K562 (cell line): ENCODE measurements around the gene SLC24A1. TPM values are rescaled to one million over a fixed set of nuclear protein-coding genes. Genes with fewer than 3 reads are reported as not detected.

ENCODE experiments used
- ATAC-seq: fragments of 200-7000 bp; cut with Tn5 transposase; 3 replicates; pipeline ENCODE4 v1.9.1; 2020; ENCODE audit warnings: moderate library complexity
- BruUV-seq: library from RNA; stranded (reverse); fragments of 400-500 nt; replicated peaks from 2 replicates; lab custom pipeline; 2021; lab: Mats Ljungman, UMichigan
- CTCF ChIA-PET: fragments of 300-600 bp; formaldehyde crosslinking; extraction: SDS; loops from one replicate; lab custom pipeline; 2021; ENCODE audit warnings: low intra/inter-chr PET ratio; lab: Yijun Ruan, JAX
- POLR2A ChIA-PET: fragments of 300-600, 350-650 bp; sonication (Branson Sonifier 250); formaldehyde crosslinking; extraction: SDS; loops from one replicate; lab custom pipeline; 2021; ENCODE audit warnings: antibody characterized with exemption, inconsistent platforms; lab: Yijun Ruan, JAX
- DNase-seq, 4 experiments: peaks; one replicate each; pipeline versions ENCODE4 v3.0.0 to v3.0.0-alpha.2; 2011 to 2018; ENCODE audit warnings: low spot score in 3 of 4, mixed read lengths in 3 of 4; ENCODE audit errors: extremely low read depth in 1 of 4
- FAIRE-seq: peaks from 2 replicates; lab custom pipeline; 2011; peaks lifted over from hg19 to GRCh38; lab: Jason Lieb, UNC
- H2AFZ ChIP-seq: 2 replicates; pipeline ENCODE4 v1.6.0; 2011; ENCODE audit warnings: low read depth, low read length, control low read depth, inconsistent platforms
- H3K27ac ChIP-seq: fragments of 200-600 bp; 3 replicates; pipeline ENCODE4 v1.8.0; 2011; ENCODE audit warnings: low read depth, mild to moderate bottlenecking, control low read depth, inconsistent platforms, low read length, moderate library complexity, mixed read lengths; ENCODE audit errors: extremely low read depth
- H3K27me3 ChIP-seq, 2 experiments: fragments of 300-600 bp in 1 of 2; 2 replicates in 1 of 2; 3 replicates in 1 of 2; pipeline versions ENCODE4 v1.6.0 to v1.8.0; 2011; ENCODE audit warnings: inconsistent platforms in 2 of 2, low read length in 2 of 2, mild to moderate bottlenecking in 1 of 2, mixed read lengths in 1 of 2, moderate library complexity in 1 of 2; ENCODE audit not compliant: control insufficient read depth in 2 of 2, insufficient read depth in 2 of 2
- H3K36me3 ChIP-seq: fragments of 300-600 bp; 3 replicates; pipeline ENCODE4 v1.8.0; 2011; ENCODE audit warnings: mild to moderate bottlenecking, low read length, inconsistent platforms; ENCODE audit not compliant: control insufficient read depth, insufficient read depth
- H3K4me1 ChIP-seq, 2 experiments: fragments of 200-600 bp in 1 of 2; replicated peaks in 1 of 2; 2 replicates in 1 of 2; 3 replicates in 1 of 2; pipeline versions ENCODE4 v1.5.1 to v1.8.0; 2011; ENCODE audit warnings: inconsistent platforms in 2 of 2, low read length in 2 of 2, mild to moderate bottlenecking in 1 of 2, mixed read lengths in 1 of 2, moderate library complexity in 1 of 2; ENCODE audit not compliant: control insufficient read depth in 2 of 2, insufficient read depth in 2 of 2
- H3K4me2 ChIP-seq: 2 replicates; pipeline ENCODE4 v1.6.1; 2011; ENCODE audit warnings: low read length, control low read depth, inconsistent platforms, mixed read lengths; ENCODE audit not compliant: insufficient read depth
- H3K4me3 ChIP-seq: fragments of 200-600 bp; sonication (generic), shearing (Covaris generic); 2 replicates; pipeline ENCODE4 v1.5.1; 2016; ENCODE audit warnings: control low read depth, inconsistent platforms
- H3K79me2 ChIP-seq: fragments of 200-600 bp; 3 replicates; pipeline ENCODE4 v1.8.0; 2011; ENCODE audit warnings: low read length, inconsistent platforms; ENCODE audit not compliant: control insufficient read depth, insufficient read depth
- H3K9ac ChIP-seq, 2 experiments: 2 replicates each; pipeline versions ENCODE4 v1.6.0 to v1.6.1; 2011; ENCODE audit warnings: low read depth in 2 of 2, low read length in 2 of 2, control low read depth in 1 of 2, inconsistent platforms in 1 of 2, mild to moderate bottlenecking in 1 of 2, mixed read lengths in 1 of 2; ENCODE audit not compliant: insufficient read depth in 1 of 2
- H3K9me1 ChIP-seq: one replicate; pipeline ENCODE4 v1.6.0; 2011; ENCODE audit warnings: inconsistent platforms, mild to moderate bottlenecking, low read length, moderate library complexity; ENCODE audit not compliant: control insufficient read depth, insufficient read depth
- H3K9me3 ChIP-seq: replicated peaks from 2 replicates; pipeline ENCODE4 v1.5.1; 2011; ENCODE audit warnings: low read depth, low read length, inconsistent platforms; ENCODE audit not compliant: control insufficient read depth, insufficient read depth
- H4K20me1 ChIP-seq: replicated peaks from 2 replicates; pipeline ENCODE4 v1.6.1; 2011; ENCODE audit warnings: low read length, inconsistent platforms, mixed read lengths; ENCODE audit not compliant: control insufficient read depth, insufficient read depth
- ARID3B ChIP-seq: fragments of 250-450 bp; sonication (Bioruptor Pico); IDR thresholded peaks from 2 replicates; pipeline ENCODE4 v1.4.0; 2020; ENCODE audit warnings: borderline replicate concordance
- CTCF ChIP-seq, 3 experiments: IDR thresholded peaks in 2 of 3; conservative IDR thresholded peaks in 1 of 3; 2 replicates each; pipeline ENCODE4 v1.5.1; 2011 to 2012; ENCODE audit warnings: low read length in 3 of 3, mild to moderate bottlenecking in 3 of 3, control low read depth in 2 of 3, improper control_type of control experiment in 1 of 3, inconsistent platforms in 1 of 3, low read depth in 1 of 3, mixed read lengths in 1 of 3, moderate library complexity in 1 of 3; ENCODE audit not compliant: insufficient read depth in 2 of 3
- GABPA ChIP-seq: fragments of 200-800 bp; sonication (Bioruptor generic); conservative IDR thresholded peaks from 2 replicates; pipeline ENCODE4 v1.6.1; 2016; ENCODE audit warnings: low read depth, missing genetic modification characterization, missing compliant biosample characterization
- RAD21 ChIP-seq, 2 experiments: fragments of 250-450 bp in 1 of 2; fragments of 450-650 bp in 1 of 2; sonication (Bioruptor Pico) in 1 of 2; formaldehyde crosslinking in 1 of 2; IDR thresholded peaks in 1 of 2; conservative IDR thresholded peaks in 1 of 2; 2 replicates each; pipeline versions ENCODE4 v1.4.0 to v1.8.0; 2020 to 2022; ENCODE audit warnings: mild to moderate bottlenecking in 2 of 2, moderate library complexity in 1 of 2
- ZNF830 ChIP-seq: fragments of 250-450 bp; sonication (Bioruptor Pico); IDR thresholded peaks from 2 replicates; pipeline ENCODE4 v1.5.0; 2021; ENCODE audit warnings: mild to moderate bottlenecking
- ZZZ3 ChIP-seq: fragments of 450-650 bp; IDR thresholded peaks from 2 replicates; pipeline ENCODE4 v1.6.1; 2016; ENCODE audit warnings: antibody characterized with exemption, mild to moderate bottlenecking, moderate library complexity
- WGBS: fragments of 100-300 bp; shearing (Covaris generic); methylation state at CpG from one replicate; pipeline ENCODE4 v1.1.6; 2016; ENCODE audit warnings: low coverage, mixed read lengths; ENCODE audit not compliant: insufficient coverage; ENCODE audit errors: missing lambda C conversion rate; 5-methylcytosine and 5-hydroxymethylcytosine counted together
- in situ Hi-C: fragments of 300-500 bp; cut with MboI; formaldehyde crosslinking; loops from 4 replicates; pipeline ENCODE4 v1.15.0; 2018; ENCODE audit warnings: inconsistent platforms, mixed read lengths
- intact Hi-C: fragments of 100-400 bp; cut with micrococcal nuclease; formaldehyde crosslinking; loops from 2 replicates; pipeline ENCODE4 v1.14.2; 2022
- polyA plus RNA-seq, 8 experiments: library from polyadenylated mRNA; depleted of rRNA in 4 of 8; stranded (reverse) in 5 of 8; unstranded in 3 of 8; fragments of >200 nt; fragmentation: Nextera tagmentation in 2 of 8; fragmentation: Illumina TruSeq in 1 of 8; extraction: Ambion mirVana in 2 of 8; extraction: Trizol in 1 of 8; gene quantifications; 2 replicates each; pipeline versions ENCODE4 v1.2.1 to v1.2.3, GENCODE V29; 2011 to 2014; ENCODE audit warnings: inconsistent platforms in 1 of 8, missing spikeins in 1 of 8
- total RNA-seq, 7 experiments: library from RNA; depleted of rRNA in 6 of 7; stranded (reverse); fragments of >200 nt in 6 of 7; fragmentation: Illumina TruSeq in 2 of 7; extraction: Trizol in 2 of 7; gene quantifications; 2 replicates each; pipeline versions ENCODE4 v1.2.1 to v1.2.3, GENCODE V29; 2011 to 2021; ENCODE audit warnings: low replicate concordance in 1 of 7

The SLC24A1 gene
- total and polyA plus RNA-seq, 9 of the 15 experiments (the other 6 are each of a cell fraction or from before 2014, with no cell fraction given) = 3.1 to 8.2 (median 5.5) TPM

DNA sequence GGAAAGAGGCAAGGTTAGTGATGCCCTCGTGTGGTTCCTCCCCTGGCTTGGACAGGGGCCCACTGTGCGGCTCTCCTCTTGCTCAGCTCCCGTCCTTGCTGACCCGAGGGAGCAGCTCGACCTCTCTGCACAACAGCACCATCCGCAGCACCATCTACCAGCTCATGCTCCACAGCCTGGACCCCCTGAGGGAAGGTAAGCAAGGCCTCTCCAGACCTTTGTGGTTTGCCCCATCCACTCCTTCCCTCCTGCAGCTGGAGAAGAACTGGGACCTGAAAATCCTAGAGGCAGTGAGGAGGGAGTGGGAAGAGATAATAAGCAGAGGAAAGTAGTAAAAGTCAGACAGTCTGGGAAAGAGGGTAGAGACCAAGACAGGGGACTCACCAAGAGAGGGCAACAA is 17.8 kb downstream of the SLC24A1 start (continued):
- TF ChIP-seq ARID3B (CRISPR knock-in tag) = no peak
- no peak for TF ChIP-seq GABPA (tag)
- TF ChIP-seq ZZZ3 = no peak

- no peaks in the 10 kb centered on the region for H4K20me1 ChIP-seq
- no peak for FAIRE-seq
- no peaks in the 10 kb centered on the region for H3K9me1 ChIP-seq
- peak; percentile 9; the same call in 1 of the 3 replicates for ATAC-seq
- no peak overlapping the region for H3K4me2 ChIP-seq
- peak in 2 of 3 experiments; percentile 25 to 33; a peak in 1 of 6 replicates for TF ChIP-seq CTCF (IDR thresholded peaks at IDR 0.05 in 2 of 3, conservative IDR thresholded peaks at IDR 0.05 in 1 of 3; ENCODE audit: insufficient read depth in 2 of 3, low read depth in 1 of 3, low read length in 3 of 3)
- peak; percentile 21 to 23; a peak in 3 of 4 replicates for TF ChIP-seq RAD21 (CRISPR knock-in tag; conservative IDR thresholded peaks at IDR 0.05 in 1 of 2, IDR thresholded peaks at IDR 0.05 in 1 of 2)
- TF ChIP-seq ZNF830 = no peak
- TF ChIP-seq, all 486 proteins: peak for 2
- Histone ChIP-seq H3K27ac (no peak overlapping the region), H2AFZ (no peak overlapping the region), H3K4me1 (peaks cover 3 to 7% of the 10 kb centered on the region in 2 experiments; a peak in 3 of 5 replicates), H3K9ac (peak overlapping the region in 1 of 2 experiments; percentile 60; a peak in 1 of 4 replicates), H3K27me3 (no peaks in the 10 kb centered on the region), H3K4me3 (no peak overlapping the region), H3K79me2 (no peaks in the 10 kb centered on the region), H3K36me3 (no peaks in the 10 kb centered on the region), H3K9me3 (no peaks in the 10 kb centered on the region)
- POLR2A ChIA-PET = interaction anchor here (0.6 to 2.3 kb wide), 7 partner anchors 8 to 194 kb away, joined by 3 to 11 read pairs (median 4); partner anchors contain the start of gene SLC24A1
- CTCF ChIA-PET = interaction anchor here (0.7 kb wide), 1 partner anchor 694 kb away, joined by 3 read pairs; no protein-coding TSS in a partner anchor
- in situ Hi-C loops = loop anchor here (25.0 kb wide), 1 partner anchor 220 kb away; the partner anchor contains the start of gene RAB11A
- BruUV-seq = no TSS peak
- DNase-seq = no peak
- intact Hi-C loops = no loop called here
- 18% methylated on average over 6 of the region's 6 CpGs for WGBS
Measured at GRCh38 chr15:65641768-65642475, 20.2 kb downstream of the SLC24A1 start.
